ENCODE results near the gene PTTG2. TPM values are rescaled to one million over a fixed set of nuclear protein-coding genes. Genes with fewer than 3 reads are reported as not detected.

Gene PTTG2
- total RNA-seq, 1 donor from 2014 or later = 2.5 TPM

- no peaks in the 10 kb centered on the region for H3K27me3 ChIP-seq
- intact Hi-C loops (cut with DNase I) = no loop called here
Observed at GRCh38 chr4:37956941-37957340, 3.3 kb upstream of the PTTG2 start.

GRCh38 chr4:37958932-37959331, 1.3 kb upstream of the PTTG2 start:
- TF ChIP-seq POLR2AphosphoS5 (IDR thresholded peaks at IDR 0.05; ENCODE audit: insufficient read depth in 1 of 2, low read depth in 1 of 2) = no peak
- no peak for TF ChIP-seq CTCF (IDR thresholded peaks at IDR 0.05)

More at GRCh38 chr4:37956941-37957340, 3.3 kb upstream of the PTTG2 start:
- DNase-seq (ENCODE audit: extremely low spot score in 2 of 2) = no peak
- no peak overlapping the region for H3K4me3 ChIP-seq
- H3K27ac ChIP-seq = no peak overlapping the region
- H3K9me3 ChIP-seq = no peaks in the 10 kb centered on the region
- H3K4me1 ChIP-seq = no peaks in the 10 kb centered on the region
- no peak for TF ChIP-seq POLR2AphosphoS5 (IDR thresholded peaks at IDR 0.05; ENCODE audit: insufficient read depth in 1 of 2, low read depth in 1 of 2)
- TF ChIP-seq CTCF (IDR thresholded peaks at IDR 0.05) = no peak
- no peak for TF ChIP-seq POLR2A (IDR thresholded peaks at IDR 0.05)
- no peaks in the 10 kb centered on the region for H3K36me3 ChIP-seq

GRCh38 chr4:37960679-37961450, 667 bp downstream of the PTTG2 start:
- intact Hi-C loops (cut with DNase I) = no loop called here
- TF ChIP-seq CTCF (IDR thresholded peaks at IDR 0.05) (no peak), POLR2A (IDR thresholded peaks at IDR 0.05) (no peak), POLR2AphosphoS5 (IDR thresholded peaks at IDR 0.05; ENCODE audit: insufficient read depth in 1 of 2, low read depth in 1 of 2) (no peak)
- Histone ChIP-seq H3K36me3 (no peaks in the 10 kb centered on the region), H3K27me3 (no peaks in the 10 kb centered on the region), H3K27ac (no peak overlapping the region), H3K9me3 (no peaks in the 10 kb centered on the region), H3K4me1 (no peaks in the 10 kb centered on the region), H3K4me3 (no peak overlapping the region)
- DNase-seq (ENCODE audit: extremely low spot score in 2 of 2) = no peak

More at GRCh38 chr4:37958932-37959331, 1.3 kb upstream of the PTTG2 start:
- Histone ChIP-seq H3K27ac (no peak overlapping the region), H3K9me3 (no peaks in the 10 kb centered on the region), H3K4me3 (no peak overlapping the region), H3K27me3 (no peaks in the 10 kb centered on the region), H3K4me1 (no peaks in the 10 kb centered on the region), H3K36me3 (no peaks in the 10 kb centered on the region)
- intact Hi-C loops (cut with DNase I) = no loop called here
- DNase-seq (ENCODE audit: extremely low spot score in 2 of 2) = no peak

- Histone ChIP-seq H3K4me1 (no peaks in the 10 kb centered on the region), H3K27me3 (no peaks in the 10 kb centered on the region), H3K36me3 (no peaks in the 10 kb centered on the region), H3K9me3 (no peaks in the 10 kb centered on the region), H3K4me3 (no peak overlapping the region), H3K27ac (no peak overlapping the region)
- DNase-seq (ENCODE audit: extremely low spot score in 2 of 2) = no peak
- intact Hi-C loops (cut with DNase I) = no loop called here
- no peak for TF ChIP-seq CTCF (IDR thresholded peaks at IDR 0.05)
- no peak for TF ChIP-seq POLR2A (IDR thresholded peaks at IDR 0.05)
- TF ChIP-seq POLR2AphosphoS5 (IDR thresholded peaks at IDR 0.05; ENCODE audit: insufficient read depth in 1 of 2, low read depth in 1 of 2) = no peak
Observed at GRCh38 chr4:37964734-37965457, 4.7 kb downstream of the PTTG2 start.

- Histone ChIP-seq H3K4me3 (no peak overlapping the region), H3K27me3 (no peaks in the 10 kb centered on the region), H3K27ac (no peak overlapping the region), H3K36me3 (no peaks in the 10 kb centered on the region), H3K9me3 (no peaks in the 10 kb centered on the region), H3K4me1 (no peaks in the 10 kb centered on the region)
- intact Hi-C loops (cut with DNase I) = no loop called here
- no peak for DNase-seq (ENCODE audit: extremely low spot score in 2 of 2)
- no peak for TF ChIP-seq CTCF (IDR thresholded peaks at IDR 0.05)
Observed at GRCh38 chr4:37966044-37966443, 5.8 kb downstream of the PTTG2 start.
